H9 (cell line): Measurements from ENCODE around the gene PLEKHM3. TPM values are rescaled to one million over a fixed set of nuclear protein-coding genes. Genes with fewer than 3 reads are reported as not detected.
A peak's percentile ranks its signal among the peaks of the same experiment; 100 is the strongest.

Source experiments
- DNase-seq: peaks from one replicate; pipeline ENCODE4 v3.0.0-alpha.2; 2017
- H2AFZ ChIP-seq: one replicate; pipeline ENCODE4 v1.6.1; 2013; ENCODE audit warnings: mild to moderate bottlenecking, low read length, control low read depth, moderate library complexity
- H2AK5ac ChIP-seq: 2 replicates; pipeline ENCODE4 v1.6.1; 2013; ENCODE audit warnings: low read length, control low read depth, mixed read lengths; ENCODE audit not compliant: insufficient read length
- H2BK120ac ChIP-seq: one replicate; pipeline ENCODE4 v1.6.1; 2013; ENCODE audit warnings: low read depth, mild to moderate bottlenecking, low read length, control low read depth, inconsistent platforms; ENCODE audit not compliant: poor library complexity, severe bottlenecking
- H2BK12ac ChIP-seq: 2 replicates; pipeline ENCODE4 v1.6.1; 2013; ENCODE audit warnings: low read length, control low read depth, mixed read lengths, low read depth; ENCODE audit not compliant: insufficient read length
- H2BK15ac ChIP-seq: 2 replicates; pipeline ENCODE4 v1.6.1; 2013; ENCODE audit warnings: low read depth, low read length, control low read depth
- H2BK20ac ChIP-seq: one replicate; pipeline ENCODE4 v1.6.1; 2013; ENCODE audit warnings: low read depth, mild to moderate bottlenecking, low read length, control low read depth, inconsistent platforms; ENCODE audit not compliant: poor library complexity, severe bottlenecking
- H2BK5ac ChIP-seq: 2 replicates; pipeline ENCODE4 v1.6.1; 2013; ENCODE audit warnings: low read length, control low read depth, mixed read lengths; ENCODE audit not compliant: insufficient read length
- H3K14ac ChIP-seq: 2 replicates; pipeline ENCODE4 v1.6.1; 2013; ENCODE audit warnings: low read length, control low read depth; ENCODE audit not compliant: insufficient read depth
- H3K18ac ChIP-seq: 2 replicates; pipeline ENCODE4 v1.6.1; 2013; ENCODE audit warnings: low read depth, mild to moderate bottlenecking, mixed read lengths, low read length, control low read depth; ENCODE audit not compliant: insufficient read length
- H3K23ac ChIP-seq: 2 replicates; pipeline ENCODE4 v1.6.1; 2013; ENCODE audit warnings: low read length, control low read depth, mixed read lengths, low read depth; ENCODE audit not compliant: insufficient read length
- H3K23me2 ChIP-seq: 2 replicates; pipeline ENCODE4 v1.6.1; 2013; ENCODE audit warnings: low read depth, mild to moderate bottlenecking, mixed read lengths, low read length, control low read depth; ENCODE audit not compliant: insufficient read length, poor library complexity, severe bottlenecking
- H3K27ac ChIP-seq: 2 replicates; pipeline ENCODE4 v1.5.1; 2013; ENCODE audit warnings: low read length, control low read depth, mixed read lengths, low read depth; ENCODE audit not compliant: insufficient read length
- H3K27me3 ChIP-seq: 2 replicates; pipeline ENCODE4 v1.6.1; 2013; ENCODE audit warnings: low read length, control low read depth, inconsistent platforms; ENCODE audit not compliant: insufficient read depth
- H3K4ac ChIP-seq: 2 replicates; pipeline ENCODE4 v1.6.1; 2013; ENCODE audit warnings: low read depth, mild to moderate bottlenecking, control low read depth, inconsistent platforms, low read length, moderate library complexity
- H3K4me1 ChIP-seq: 2 replicates; pipeline ENCODE4 v1.6.1; 2013; ENCODE audit warnings: low read length, control low read depth, inconsistent platforms; ENCODE audit not compliant: insufficient read depth
- H3K4me2 ChIP-seq: 2 replicates; pipeline ENCODE4 v1.6.1; 2013; ENCODE audit warnings: low read length, control low read depth, mixed read lengths; ENCODE audit not compliant: insufficient read length, insufficient read depth
- H3K56ac ChIP-seq: 2 replicates; pipeline ENCODE4 v1.6.1; 2013; ENCODE audit warnings: low read depth, mild to moderate bottlenecking, mixed read lengths, low read length, control low read depth; ENCODE audit not compliant: insufficient read length
- H3K79me1 ChIP-seq: 2 replicates; pipeline ENCODE4 v1.6.1; 2013; ENCODE audit warnings: low read depth, mild to moderate bottlenecking, moderate library complexity, low read length, control low read depth, inconsistent platforms; ENCODE audit not compliant: insufficient read depth, poor library complexity, severe bottlenecking
- H3K79me2 ChIP-seq: 2 replicates; pipeline ENCODE4 v1.6.1; 2013; ENCODE audit warnings: low read length, control low read depth, inconsistent platforms; ENCODE audit not compliant: insufficient read depth
- H3K9ac ChIP-seq: 2 replicates; pipeline ENCODE4 v1.6.1; 2013; ENCODE audit warnings: low read length, control low read depth, mixed read lengths; ENCODE audit not compliant: insufficient read length; ENCODE audit errors: extremely low read depth
- H3K9me3 ChIP-seq: one replicate; pipeline ENCODE4 v1.6.1; 2013; ENCODE audit warnings: low read depth, low read length, inconsistent platforms; ENCODE audit not compliant: control insufficient read depth
- H3T11ph ChIP-seq: one replicate; pipeline ENCODE4 v1.6.1; 2013; ENCODE audit warnings: mild to moderate bottlenecking, low read length, control low read depth, inconsistent platforms
- H4K20me1 ChIP-seq: one replicate; pipeline ENCODE4 v1.6.1; 2013; ENCODE audit not compliant: control insufficient read depth, insufficient read length, insufficient read depth
- H4K5ac ChIP-seq: 2 replicates; pipeline ENCODE4 v1.6.1; 2013; ENCODE audit warnings: low read depth, mild to moderate bottlenecking, mixed read lengths, low read length, control low read depth; ENCODE audit not compliant: insufficient read length
- H4K8ac ChIP-seq: replicated peaks from 2 replicates; pipeline ENCODE4 v1.6.1; 2013; ENCODE audit warnings: low read length, control low read depth, mixed read lengths, low read depth; ENCODE audit not compliant: insufficient read length
- H4K91ac ChIP-seq: 2 replicates; pipeline ENCODE4 v1.6.1; 2013; ENCODE audit warnings: low read depth, mild to moderate bottlenecking, moderate library complexity, mixed read lengths, low read length, control low read depth; ENCODE audit not compliant: insufficient read length
- H3K27ac Mint-ChIP-seq, 3 experiments: 2 replicates in 2 of 3; 3 replicates in 1 of 3; pipeline ENCODE4 v1.8.0; 2020 to 2021; ENCODE audit warnings: mixed read lengths in 3 of 3, mild to moderate bottlenecking in 1 of 3, moderate library complexity in 1 of 3
- H3K27me3 Mint-ChIP-seq: 2 replicates; pipeline ENCODE4 v1.8.0; 2021; ENCODE audit warnings: low read depth, mild to moderate bottlenecking, moderate library complexity, mixed read lengths
- H3K36me3 Mint-ChIP-seq, 3 experiments: 2 replicates in 2 of 3; 3 replicates in 1 of 3; pipeline ENCODE4 v1.8.0; 2020 to 2021; ENCODE audit warnings: low read depth in 3 of 3, mixed read lengths in 3 of 3; ENCODE audit not compliant: insufficient read depth in 1 of 3
- H3K4me1 Mint-ChIP-seq, 2 experiments: 2 replicates each; pipeline ENCODE4 v1.8.0; 2020; ENCODE audit warnings: mixed read lengths in 2 of 2
- H3K4me3 Mint-ChIP-seq, 2 experiments: 2 replicates in 1 of 2; 3 replicates in 1 of 2; pipeline ENCODE4 v1.8.0; 2020 to 2021; ENCODE audit warnings: mild to moderate bottlenecking in 2 of 2, mixed read lengths in 2 of 2, moderate library complexity in 1 of 2
- H3K9me3 Mint-ChIP-seq, 2 experiments: 2 replicates in 1 of 2; 3 replicates in 1 of 2; pipeline ENCODE4 v1.8.0; 2020; ENCODE audit warnings: mild to moderate bottlenecking in 2 of 2, mixed read lengths in 2 of 2, moderate library complexity in 1 of 2
- WGBS: extraction: QIAGEN DNeasy Blood & Tissue Kit; methylation state at CpG from one replicate; pipeline ENCODE4 v1.1.7; 2013; ENCODE audit warnings: missing lambda C conversion rate, low lambda C conversion rate, mixed read lengths; ENCODE audit not compliant: insufficient read length; ENCODE audit errors: extremely low coverage; 5-methylcytosine and 5-hydroxymethylcytosine counted together
- total RNA-seq: library from RNA; stranded (reverse); gene quantifications from 2 replicates; pipeline ENCODE4 v1.2.1, GENCODE V29; 2021
- TF ChIP-seq, protein P1 (sequence below): fragments of 200-600 bp; sonication (generic); conservative IDR thresholded peaks from 3 replicates; pipeline ENCODE4 v1.8.0; 2021; ENCODE audit warnings: antibody characterized with exemption, mild to moderate bottlenecking

PLEKHM3 gene
- total RNA-seq, 1 experiment from 2014 or later = 7.5 TPM

DNA sequence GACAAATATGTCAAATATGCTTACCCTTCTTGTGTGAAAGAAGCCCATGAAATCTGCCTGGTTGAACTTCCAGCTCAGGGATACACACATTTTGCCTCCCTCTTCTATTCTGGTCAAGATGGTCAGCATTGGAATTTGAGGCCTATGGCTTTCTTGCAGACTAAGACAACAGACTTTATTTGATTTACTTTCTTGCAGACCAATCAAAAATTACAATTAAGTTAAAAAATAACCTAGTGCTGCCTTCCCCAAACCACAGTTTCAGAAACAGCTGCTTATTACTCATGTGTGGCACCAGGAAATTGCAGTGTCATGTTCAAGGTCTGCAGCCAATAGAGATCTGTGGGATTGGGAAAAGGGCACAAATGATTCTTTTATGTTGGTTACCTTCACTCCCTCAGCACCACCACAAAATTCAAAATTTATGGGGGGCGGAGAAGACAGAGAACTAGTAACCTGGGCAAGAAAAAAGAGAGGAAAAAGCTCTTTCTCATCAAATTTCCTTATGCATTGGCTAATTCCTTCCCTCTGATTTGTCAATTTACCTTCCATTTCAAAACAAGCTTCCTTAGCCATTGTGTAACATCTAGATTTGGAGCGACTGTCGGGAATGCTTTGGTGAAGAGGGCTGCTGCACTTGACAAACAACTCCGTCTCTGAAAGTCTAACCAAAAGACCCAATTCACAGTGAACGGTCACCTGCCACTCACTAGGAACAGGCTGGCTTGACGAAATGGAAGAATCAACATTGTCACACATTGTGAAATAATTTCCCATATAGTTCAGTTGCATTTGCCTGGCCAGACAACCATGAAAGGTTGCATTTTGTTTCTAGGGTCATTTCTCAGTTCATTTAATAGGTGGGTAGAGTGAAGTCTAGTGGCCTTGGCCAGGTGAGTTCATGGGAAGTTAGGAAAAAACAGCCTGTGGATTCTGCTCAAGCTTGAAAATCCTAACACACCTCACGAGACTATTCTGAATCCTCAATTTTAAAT is 155.2 kb downstream of the PLEKHM3 start:
- no peaks in the 10 kb centered on the region for H3K79me2 ChIP-seq
- H3K27ac Mint-ChIP-seq = peak overlapping the region in 1 of 3 experiments; percentile 34; a peak in 2 of 7 replicates
- WGBS = no CpG with 5 or more reads among the region's 7 CpGs

More for the DNA sequence above, 155.2 kb downstream of the PLEKHM3 start:
- Histone ChIP-seq H3K23ac (no peak overlapping the region), H2BK20ac (no peak overlapping the region), H4K8ac (no peak overlapping the region), H2BK120ac (no peak overlapping the region), H4K91ac (no peak overlapping the region), H3K14ac (no peak overlapping the region), H3T11ph (no peak overlapping the region), H2AK5ac (no peak overlapping the region), H3K4me2 (no peak overlapping the region), H3K56ac (no peak overlapping the region), H3K79me1 (no peaks in the 10 kb centered on the region), H3K9ac (no peak overlapping the region), H3K4ac (no peak overlapping the region), H2BK12ac (no peak overlapping the region), H4K5ac (no peak overlapping the region), H4K20me1 (no peaks in the 10 kb centered on the region), H2AFZ (no peak overlapping the region), H3K9me3 (no peaks in the 10 kb centered on the region), H3K27ac (no peak overlapping the region), H3K18ac (no peak overlapping the region), H3K27me3 (no peaks in the 10 kb centered on the region), H3K4me1 (no peaks in the 10 kb centered on the region), H2BK15ac (no peak overlapping the region), H2BK5ac (no peak overlapping the region), H3K23me2 (no peaks in the 10 kb centered on the region)
- H3K9me3 Mint-ChIP-seq = no peaks in the 10 kb centered on the region
- TF ChIP-seq, protein P1, sequence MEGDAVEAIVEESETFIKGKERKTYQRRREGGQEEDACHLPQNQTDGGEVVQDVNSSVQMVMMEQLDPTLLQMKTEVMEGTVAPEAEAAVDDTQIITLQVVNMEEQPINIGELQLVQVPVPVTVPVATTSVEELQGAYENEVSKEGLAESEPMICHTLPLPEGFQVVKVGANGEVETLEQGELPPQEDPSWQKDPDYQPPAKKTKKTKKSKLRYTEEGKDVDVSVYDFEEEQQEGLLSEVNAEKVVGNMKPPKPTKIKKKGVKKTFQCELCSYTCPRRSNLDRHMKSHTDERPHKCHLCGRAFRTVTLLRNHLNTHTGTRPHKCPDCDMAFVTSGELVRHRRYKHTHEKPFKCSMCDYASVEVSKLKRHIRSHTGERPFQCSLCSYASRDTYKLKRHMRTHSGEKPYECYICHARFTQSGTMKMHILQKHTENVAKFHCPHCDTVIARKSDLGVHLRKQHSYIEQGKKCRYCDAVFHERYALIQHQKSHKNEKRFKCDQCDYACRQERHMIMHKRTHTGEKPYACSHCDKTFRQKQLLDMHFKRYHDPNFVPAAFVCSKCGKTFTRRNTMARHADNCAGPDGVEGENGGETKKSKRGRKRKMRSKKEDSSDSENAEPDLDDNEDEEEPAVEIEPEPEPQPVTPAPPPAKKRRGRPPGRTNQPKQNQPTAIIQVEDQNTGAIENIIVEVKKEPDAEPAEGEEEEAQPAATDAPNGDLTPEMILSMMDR = no peak
- no peak overlapping the region for H3K4me3 Mint-ChIP-seq
- H3K36me3 Mint-ChIP-seq = no peaks in the 10 kb centered on the region
- peaks cover 19 to 22% of the 10 kb centered on the region in 2 experiments for H3K4me1 Mint-ChIP-seq
- no peak for DNase-seq
- H3K27me3 Mint-ChIP-seq = no peaks in the 10 kb centered on the region
